Measurements from ENCODE around the gene MTHFD1. TPM values are rescaled to one million over a fixed set of nuclear protein-coding genes. Genes with fewer than 3 reads are reported as not detected.

The MTHFD1 gene
- total and polyA plus RNA-seq, 8 donors = 16.4 to 53.9 (median 35.5) TPM

- no peak for TF ChIP-seq CTCF (IDR thresholded peaks at IDR 0.05)
- Histone ChIP-seq H3K27me3 (no peaks in the 10 kb centered on the region), H3K27ac (no peak overlapping the region), H3K4me3 (no peak overlapping the region), H3K36me3 (peaks cover 0 to 11% (median 5%) of the 10 kb centered on the region in 3 donors), H3K4me1 (no peaks in the 10 kb centered on the region), H3K9me3 (no peaks in the 10 kb centered on the region)
- no peak for ATAC-seq
- no peak for DNase-seq
- WGBS, 2 donors = 94 to 96% methylated on average over 1 of the region's 1 CpG
- FAIRE-seq = no peak
- intact Hi-C loops (cut with DNase I) = no loop called here
Observed at GRCh38 chr14:64412237-64412636, 24.1 kb downstream of the MTHFD1 start.

- no peak for FAIRE-seq
- no peak for TF ChIP-seq CTCF (IDR thresholded peaks at IDR 0.05)
Observed at GRCh38 chr14:64416348-64416932, 28.3 kb downstream of the MTHFD1 start.

GRCh38 chr14:64417055-64417770 lies 29.1 kb downstream of the MTHFD1 start:
- no peak for TF ChIP-seq CTCF (IDR thresholded peaks at IDR 0.05)
- ATAC-seq (peak in 1 of 4 donors; percentile 39), DNase-seq (no peak), FAIRE-seq (no peak)
- Histone ChIP-seq H3K4me3 (no peak overlapping the region), H3K4me1 (no peaks in the 10 kb centered on the region), H3K36me3 (peaks cover 3 to 27% (median 11%) of the 10 kb centered on the region in 3 donors), H3K9me3 (no peaks in the 10 kb centered on the region), H3K27ac (no peak overlapping the region), H3K27me3 (no peaks in the 10 kb centered on the region)
- intact Hi-C loops (cut with DNase I) = no loop called here
- WGBS, 2 donors = 90% methylated on average over 5 of the region's 5 CpGs

More at GRCh38 chr14:64416348-64416932, 28.3 kb downstream of the MTHFD1 start:
- Histone ChIP-seq H3K27me3 (no peaks in the 10 kb centered on the region), H3K9me3 (no peaks in the 10 kb centered on the region), H3K4me3 (no peak overlapping the region), H3K36me3 (peaks cover 3 to 27% (median 11%) of the 10 kb centered on the region in 3 donors), H3K4me1 (no peaks in the 10 kb centered on the region), H3K27ac (no peak overlapping the region)
- no peak for ATAC-seq
- intact Hi-C loops (cut with DNase I) = no loop called here
- 75 to 76% methylated on average over 3 of the region's 3 CpGs for WGBS, 2 donors
- DNase-seq = no peak

GRCh38 chr14:64417771-64418125 lies 29.6 kb downstream of the MTHFD1 start:
- Histone ChIP-seq H3K27ac (no peak overlapping the region), H3K9me3 (no peaks in the 10 kb centered on the region), H3K4me1 (no peaks in the 10 kb centered on the region), H3K4me3 (no peak overlapping the region), H3K36me3 (peaks cover 3 to 27% (median 11%) of the 10 kb centered on the region in 3 donors), H3K27me3 (no peaks in the 10 kb centered on the region)
- no peak for FAIRE-seq
- ATAC-seq = no peak
- WGBS, 2 donors = 96 to 97% methylated on average over 7 of the region's 7 CpGs
- no peak for DNase-seq
- intact Hi-C loops (cut with DNase I) = no loop called here
- no peak for TF ChIP-seq CTCF (IDR thresholded peaks at IDR 0.05)

GRCh38 chr14:64419003-64419402 lies 30.9 kb downstream of the MTHFD1 start:
- FAIRE-seq (no peak), DNase-seq (no peak), ATAC-seq (no peak)
- Histone ChIP-seq H3K27ac (no peak overlapping the region), H3K4me1 (no peaks in the 10 kb centered on the region), H3K27me3 (no peaks in the 10 kb centered on the region), H3K9me3 (no peaks in the 10 kb centered on the region), H3K4me3 (no peak overlapping the region), H3K36me3 (peaks cover 3 to 21% (median 14%) of the 10 kb centered on the region in 3 donors)
- 86 to 88% methylated on average over 7 of the region's 7 CpGs for WGBS, 2 donors
- intact Hi-C loops (cut with DNase I) = no loop called here
- no peak for TF ChIP-seq CTCF (IDR thresholded peaks at IDR 0.05)
